Testis (tissue), 2 donors: ENCODE results near the gene OASL.

Experiments
- CTCF ChIP-seq, 3 experiments: fragments of 450-650 bp in 2 of 3; fragments of 200-600 bp in 1 of 3; sonication (generic) in 1 of 3; IDR thresholded peaks; one replicate each; pipeline ENCODE4 v1.5.1; 2016 to 2019; ENCODE audit warnings: antibody characterized with exemption in 3 of 3, mild to moderate bottlenecking in 2 of 3, moderate library complexity in 1 of 3
- POLR2A ChIP-seq: fragments of 450-650 bp; IDR thresholded peaks from one replicate; pipeline ENCODE4 v1.6.1; 2017; ENCODE audit warnings: antibody characterized with exemption, mild to moderate bottlenecking, moderate library complexity

DNA sequence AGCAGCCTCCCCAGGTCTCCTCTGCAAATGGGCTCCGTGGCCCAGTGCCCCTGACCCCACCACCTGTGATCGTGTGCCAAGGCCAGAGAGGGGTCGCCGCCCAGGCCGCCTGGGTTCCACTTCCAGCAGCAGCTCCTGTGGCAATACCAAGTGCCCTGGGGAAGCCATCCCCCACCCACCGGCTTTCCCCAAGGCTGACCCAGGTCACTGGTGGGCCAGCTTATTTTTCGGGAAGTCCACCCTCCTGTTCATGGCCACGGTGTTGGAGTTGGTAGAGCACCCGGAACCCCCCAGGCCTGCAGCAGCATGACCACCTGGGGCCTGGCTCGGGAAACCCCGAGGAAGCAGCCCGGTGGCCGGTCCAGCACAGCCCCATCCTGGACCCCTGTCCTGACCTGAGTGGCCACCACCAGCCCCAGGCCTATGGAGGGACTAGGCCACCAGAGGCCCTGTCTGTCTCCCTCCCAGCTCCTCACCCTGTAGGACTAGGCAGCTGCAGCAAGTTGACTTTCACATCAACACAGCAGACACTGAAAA lies 40.8 kb upstream of the OASL start:
- TF ChIP-seq CTCF (IDR thresholded peaks at IDR 0.05) (no peak), POLR2A (no peak)
